Memory B cell (primary cell): ENCODE data around the gene CYP27A1.

Source experiments
- ATAC-seq: fragments of 150-1000 bp; cut with Tn5 transposase; 2 replicates; pipeline ENCODE4 v1.10.0; 2021; ENCODE audit warnings: low read depth, mild to moderate bottlenecking, moderate library complexity
- DNase-seq, 2 donors: peaks; one replicate each; pipeline ENCODE4 v3.0.0; 2022; ENCODE audit warnings: low spot score in 2 of 2
- H3K27ac Mint-ChIP-seq: one replicate; pipeline ENCODE4 v1.8.0; 2022; ENCODE audit warnings: mild to moderate bottlenecking, moderate library complexity, mixed read lengths
- H3K27me3 Mint-ChIP-seq: one replicate; pipeline ENCODE4 v1.8.0; 2022; ENCODE audit warnings: mixed read lengths
- H3K36me3 Mint-ChIP-seq: one replicate; pipeline ENCODE4 v1.8.0; 2022; ENCODE audit warnings: mild to moderate bottlenecking, mixed read lengths
- H3K4me1 Mint-ChIP-seq: one replicate; pipeline ENCODE4 v1.8.0; 2022; ENCODE audit warnings: mixed read lengths
- H3K4me3 Mint-ChIP-seq: one replicate; pipeline ENCODE4 v1.8.0; 2022; ENCODE audit warnings: mild to moderate bottlenecking, moderate library complexity, mixed read lengths
- H3K9me3 Mint-ChIP-seq: one replicate; pipeline ENCODE4 v1.8.0; 2022; ENCODE audit warnings: mixed read lengths

The CYP27A1 gene

DNA sequence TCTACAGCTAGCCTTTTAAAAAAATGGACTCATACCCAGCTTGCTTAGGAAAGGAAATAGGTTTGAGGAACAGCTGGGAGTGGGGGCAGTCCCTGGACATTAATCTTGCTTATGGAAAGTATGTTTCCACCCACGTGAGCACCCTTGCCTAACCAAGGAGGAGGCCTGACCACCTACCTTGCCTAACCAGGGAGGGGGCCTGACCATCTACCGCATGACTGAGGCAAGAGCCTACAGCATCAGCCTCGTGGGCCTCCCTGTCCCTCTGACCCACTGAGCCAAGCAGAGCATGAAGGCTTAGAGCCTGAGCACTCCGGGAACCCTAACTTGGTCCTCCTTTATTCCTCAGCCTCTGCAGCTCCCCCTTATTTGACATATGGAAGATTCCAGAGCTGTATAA lies 29.4 kb downstream of the CYP27A1 start:
- Mint-ChIP-seq H3K9me3 (no peaks in the 10 kb centered on the region), H3K27ac (no peak overlapping the region), H3K4me1 (no peaks in the 10 kb centered on the region), H3K27me3 (peaks cover 21% of the 10 kb centered on the region), H3K36me3 (no peaks in the 10 kb centered on the region), H3K4me3 (no peak overlapping the region)
- no peak for DNase-seq
- no peak for ATAC-seq

DNA sequence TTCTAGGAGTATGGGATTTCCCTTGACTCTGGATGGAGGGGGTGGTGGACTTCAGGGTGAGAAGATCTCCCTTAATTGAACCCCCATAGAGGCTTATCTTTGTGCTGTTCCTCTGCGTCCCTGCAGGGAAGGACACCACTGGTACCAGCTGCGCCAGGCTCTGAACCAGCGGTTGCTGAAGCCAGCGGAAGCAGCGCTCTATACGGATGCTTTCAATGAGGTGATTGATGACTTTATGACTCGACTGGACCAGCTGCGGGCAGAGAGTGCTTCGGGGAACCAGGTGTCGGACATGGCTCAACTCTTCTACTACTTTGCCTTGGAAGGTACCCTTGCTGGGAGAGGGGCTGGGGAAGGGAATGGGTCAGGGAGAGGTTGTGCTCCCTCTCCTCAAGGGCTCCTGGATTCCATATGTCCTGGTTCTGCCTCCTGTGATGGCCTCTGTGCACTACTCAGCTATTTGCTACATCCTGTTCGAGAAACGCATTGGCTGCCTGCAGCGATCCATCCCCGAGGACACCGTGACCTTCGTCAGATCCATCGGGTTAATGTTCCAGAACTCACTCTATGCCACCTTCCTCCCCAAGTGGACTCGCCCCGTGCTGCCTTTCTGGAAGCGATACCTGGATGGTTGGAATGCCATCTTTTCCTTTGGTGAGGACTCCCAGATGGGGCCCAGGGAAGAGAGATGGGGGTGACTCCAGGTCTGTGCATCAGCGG lies 30.3 kb downstream of the CYP27A1 start:
- Mint-ChIP-seq H3K27ac (no peak overlapping the region), H3K4me1 (no peaks in the 10 kb centered on the region), H3K4me3 (no peak overlapping the region), H3K9me3 (no peaks in the 10 kb centered on the region), H3K27me3 (peaks cover 24% of the 10 kb centered on the region), H3K36me3 (no peaks in the 10 kb centered on the region)
- DNase-seq (no peak), ATAC-seq (no peak)

DNA sequence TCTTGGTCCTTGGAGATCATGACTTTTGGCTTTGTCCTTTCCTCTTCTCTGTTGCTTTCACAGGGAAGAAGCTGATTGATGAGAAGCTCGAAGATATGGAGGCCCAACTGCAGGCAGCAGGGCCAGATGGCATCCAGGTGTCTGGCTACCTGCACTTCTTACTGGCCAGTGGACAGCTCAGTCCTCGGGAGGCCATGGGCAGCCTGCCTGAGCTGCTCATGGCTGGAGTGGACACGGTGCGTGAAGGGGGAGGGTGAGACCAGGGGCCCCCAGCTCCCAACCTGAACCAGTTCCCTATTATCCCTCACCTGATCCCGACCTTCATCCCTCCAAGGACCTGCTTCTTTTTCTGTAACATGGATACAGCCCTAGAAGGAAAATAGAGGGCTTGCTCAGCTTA lies 30.9 kb downstream of the CYP27A1 start:
- no peak overlapping the region for H3K4me3 Mint-ChIP-seq
- ATAC-seq (no peak), DNase-seq (no peak)
- no peaks in the 10 kb centered on the region for H3K36me3 Mint-ChIP-seq
- no peak overlapping the region for H3K27ac Mint-ChIP-seq
- peaks cover 26% of the 10 kb centered on the region for H3K27me3 Mint-ChIP-seq
- H3K9me3 Mint-ChIP-seq: no peaks in the 10 kb centered on the region
- no peaks in the 10 kb centered on the region for H3K4me1 Mint-ChIP-seq

- DNase-seq (no peak), ATAC-seq (no peak)
- no peak overlapping the region for H3K27ac Mint-ChIP-seq
- no peaks in the 10 kb centered on the region for H3K36me3 Mint-ChIP-seq
- H3K4me3 Mint-ChIP-seq: no peak overlapping the region
- H3K27me3 Mint-ChIP-seq: peaks cover 25% of the 10 kb centered on the region
- no peaks in the 10 kb centered on the region for H3K4me1 Mint-ChIP-seq
- H3K9me3 Mint-ChIP-seq: no peaks in the 10 kb centered on the region
These were observed 32.0 kb downstream of the CYP27A1 start for GRCh38 chr2:218813771-218814460.

- Mint-ChIP-seq H3K27me3 (peaks cover 18% of the 10 kb centered on the region), H3K36me3 (no peaks in the 10 kb centered on the region)
These were observed 32.7 kb downstream of the CYP27A1 start for GRCh38 chr2:218814540-218815243.

GRCh38 chr2:218815244-218815637 lies 33.3 kb downstream of the CYP27A1 start:
- no peaks in the 10 kb centered on the region for H3K4me1 Mint-ChIP-seq
- H3K27ac Mint-ChIP-seq: no peak overlapping the region
- no peak for ATAC-seq
- DNase-seq: no peak
- no peaks in the 10 kb centered on the region for H3K36me3 Mint-ChIP-seq
- H3K4me3 Mint-ChIP-seq: no peak overlapping the region
- peaks cover 17% of the 10 kb centered on the region for H3K27me3 Mint-ChIP-seq
- no peaks in the 10 kb centered on the region for H3K9me3 Mint-ChIP-seq

More at GRCh38 chr2:218814540-218815243, 32.7 kb downstream of the CYP27A1 start:
- Mint-ChIP-seq H3K27ac (no peak overlapping the region), H3K9me3 (no peaks in the 10 kb centered on the region), H3K4me3 (no peak overlapping the region), H3K4me1 (no peaks in the 10 kb centered on the region)
- no peak for DNase-seq
- no peak for ATAC-seq

DNA sequence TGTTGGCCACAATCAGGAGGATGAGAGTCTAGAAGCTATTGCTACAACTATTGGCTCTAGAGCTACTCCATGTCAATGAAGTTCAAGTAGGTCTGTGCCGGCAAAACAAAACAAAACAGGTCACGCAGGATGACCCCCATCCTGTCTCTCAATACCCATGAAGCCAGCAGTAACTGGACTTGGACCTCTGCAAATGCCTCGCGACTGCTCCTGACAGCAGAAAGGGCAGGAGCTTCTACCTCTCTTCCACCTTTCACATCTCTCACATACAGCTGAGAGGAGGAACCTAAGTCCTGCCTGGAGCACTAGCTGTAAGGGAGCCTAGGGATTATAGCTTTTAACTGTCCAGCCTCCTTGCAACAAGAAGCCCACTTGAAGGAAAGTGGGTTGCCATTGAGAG lies 33.7 kb downstream of the CYP27A1 start:
- ATAC-seq: no peak
- Mint-ChIP-seq H3K4me1 (no peaks in the 10 kb centered on the region), H3K4me3 (no peak overlapping the region), H3K27me3 (peaks cover 19% of the 10 kb centered on the region), H3K27ac (no peak overlapping the region), H3K36me3 (no peaks in the 10 kb centered on the region), H3K9me3 (no peaks in the 10 kb centered on the region)
- no peak for DNase-seq

DNA sequence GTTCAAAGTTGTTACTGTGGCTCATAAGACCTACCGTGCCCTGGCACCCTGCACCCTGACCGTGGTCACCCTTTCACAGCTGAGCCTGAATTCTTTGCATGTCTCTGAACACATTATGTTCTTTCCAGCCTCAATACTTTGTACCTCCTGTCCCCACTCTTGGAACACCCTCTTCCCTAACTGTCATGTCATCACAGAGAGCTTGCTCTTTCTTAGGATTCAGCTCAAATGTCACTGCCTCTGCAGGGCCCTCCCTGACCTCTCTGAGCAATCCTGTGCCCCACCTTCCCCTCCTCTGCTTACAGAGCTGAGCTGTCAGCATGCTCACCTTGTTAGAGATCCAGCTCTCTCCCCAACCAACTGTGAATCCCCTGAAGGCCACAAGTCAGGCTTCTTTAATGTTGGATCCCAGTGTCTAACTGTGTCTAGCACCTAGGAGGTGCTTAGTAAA lies 34.6 kb downstream of the CYP27A1 start:
- no peaks in the 10 kb centered on the region for H3K4me1 Mint-ChIP-seq
- H3K27me3 Mint-ChIP-seq: peaks cover 16% of the 10 kb centered on the region
- no peaks in the 10 kb centered on the region for H3K36me3 Mint-ChIP-seq
- H3K4me3 Mint-ChIP-seq: no peak overlapping the region
- ATAC-seq (no peak), DNase-seq (no peak)
- no peak overlapping the region for H3K27ac Mint-ChIP-seq
- no peaks in the 10 kb centered on the region for H3K9me3 Mint-ChIP-seq

DNA sequence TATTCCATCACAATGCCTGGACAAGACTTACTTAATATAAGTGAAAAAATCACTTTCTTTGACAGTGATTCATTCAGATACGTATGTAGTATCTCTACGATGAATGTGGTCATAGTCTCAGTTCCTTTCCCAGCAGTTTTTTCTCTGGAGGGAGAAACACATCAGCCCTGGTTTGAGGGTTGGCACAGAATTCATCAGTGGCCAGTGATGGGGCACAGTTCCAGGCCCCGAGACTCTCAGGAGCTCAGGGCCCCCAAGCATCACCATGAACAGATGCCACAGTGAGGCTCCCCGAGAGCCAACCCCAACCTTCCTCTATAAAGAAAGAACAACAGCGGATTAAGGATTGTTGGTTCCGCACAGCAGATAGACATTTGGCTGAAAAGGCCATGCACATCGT lies 37.1 kb downstream of the CYP27A1 start:
- Mint-ChIP-seq H3K4me3 (no peak overlapping the region), H3K27me3 (peaks cover 10% of the 10 kb centered on the region), H3K27ac (no peak overlapping the region), H3K4me1 (no peaks in the 10 kb centered on the region), H3K36me3 (no peaks in the 10 kb centered on the region), H3K9me3 (no peaks in the 10 kb centered on the region)
- DNase-seq: no peak
- ATAC-seq: no peak

- Mint-ChIP-seq H3K36me3 (no peaks in the 10 kb centered on the region), H3K4me1 (no peaks in the 10 kb centered on the region), H3K27me3 (peaks cover 9% of the 10 kb centered on the region), H3K9me3 (no peaks in the 10 kb centered on the region), H3K4me3 (no peak overlapping the region), H3K27ac (no peak overlapping the region)
- DNase-seq (no peak), ATAC-seq (no peak)
These were observed 38.9 kb downstream of the CYP27A1 start for GRCh38 chr2:218820746-218821369.

DNA sequence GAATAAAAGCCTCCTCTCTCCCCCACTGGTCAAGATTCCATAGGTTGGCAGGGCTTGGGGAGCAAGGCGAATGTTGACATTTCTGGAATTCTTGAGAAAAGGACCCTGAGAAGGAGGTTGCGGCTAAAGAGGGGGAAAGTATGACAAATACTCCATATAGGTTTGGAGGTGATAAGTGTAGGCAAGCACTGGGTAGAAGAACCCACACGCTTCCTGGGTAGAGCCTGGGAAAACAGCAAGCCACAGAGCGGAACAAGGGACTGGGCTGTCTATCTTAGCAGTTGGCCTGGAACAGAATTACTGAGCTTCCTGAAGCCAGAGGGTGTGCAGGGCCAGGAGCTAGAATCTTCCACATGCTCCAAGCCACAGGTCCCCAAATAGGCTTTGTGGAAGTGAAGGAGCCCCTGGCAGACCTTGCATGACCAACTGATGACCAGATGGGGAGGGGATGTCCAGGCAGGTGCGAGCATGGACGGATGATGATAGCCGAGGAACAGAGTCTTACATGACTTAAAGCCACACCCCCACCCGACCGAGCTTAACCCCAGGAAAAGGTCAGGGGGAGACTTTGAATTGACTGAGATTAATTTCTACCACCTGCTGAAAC lies 39.8 kb downstream of the CYP27A1 start:
- Mint-ChIP-seq H3K9me3 (no peaks in the 10 kb centered on the region), H3K4me1 (peaks cover 4% of the 10 kb centered on the region), H3K27me3 (peaks cover 8% of the 10 kb centered on the region), H3K36me3 (no peaks in the 10 kb centered on the region), H3K4me3 (no peak overlapping the region), H3K27ac (no peak overlapping the region)
- no peak for DNase-seq
- no peak for ATAC-seq

DNA sequence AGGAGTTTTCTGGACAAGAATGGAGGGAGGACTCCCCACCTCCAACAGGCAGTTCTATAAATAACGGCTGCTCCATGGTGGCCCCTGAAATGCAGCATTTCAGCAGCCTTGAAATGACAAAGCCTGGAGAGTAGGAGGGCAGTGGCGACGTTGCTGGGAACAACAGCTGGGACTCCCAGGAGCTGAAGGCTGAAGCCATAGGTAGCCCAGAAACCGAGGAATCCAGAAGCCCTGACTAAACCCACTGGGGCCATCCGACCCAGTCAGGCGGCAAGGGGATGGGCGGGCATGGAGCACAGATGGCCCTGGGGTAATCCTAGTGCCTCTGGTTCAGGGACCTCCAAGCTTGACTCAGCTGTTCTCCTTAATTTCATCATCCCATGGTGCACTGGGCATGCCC lies 40.7 kb downstream of the CYP27A1 start:
- H3K27me3 Mint-ChIP-seq: peaks cover 10% of the 10 kb centered on the region
- no peak overlapping the region for H3K4me3 Mint-ChIP-seq
- peaks cover 6% of the 10 kb centered on the region for H3K4me1 Mint-ChIP-seq
- no peak overlapping the region for H3K27ac Mint-ChIP-seq
- no peak for DNase-seq
- ATAC-seq: no peak
- H3K36me3 Mint-ChIP-seq: no peaks in the 10 kb centered on the region
- no peaks in the 10 kb centered on the region for H3K9me3 Mint-ChIP-seq

DNA sequence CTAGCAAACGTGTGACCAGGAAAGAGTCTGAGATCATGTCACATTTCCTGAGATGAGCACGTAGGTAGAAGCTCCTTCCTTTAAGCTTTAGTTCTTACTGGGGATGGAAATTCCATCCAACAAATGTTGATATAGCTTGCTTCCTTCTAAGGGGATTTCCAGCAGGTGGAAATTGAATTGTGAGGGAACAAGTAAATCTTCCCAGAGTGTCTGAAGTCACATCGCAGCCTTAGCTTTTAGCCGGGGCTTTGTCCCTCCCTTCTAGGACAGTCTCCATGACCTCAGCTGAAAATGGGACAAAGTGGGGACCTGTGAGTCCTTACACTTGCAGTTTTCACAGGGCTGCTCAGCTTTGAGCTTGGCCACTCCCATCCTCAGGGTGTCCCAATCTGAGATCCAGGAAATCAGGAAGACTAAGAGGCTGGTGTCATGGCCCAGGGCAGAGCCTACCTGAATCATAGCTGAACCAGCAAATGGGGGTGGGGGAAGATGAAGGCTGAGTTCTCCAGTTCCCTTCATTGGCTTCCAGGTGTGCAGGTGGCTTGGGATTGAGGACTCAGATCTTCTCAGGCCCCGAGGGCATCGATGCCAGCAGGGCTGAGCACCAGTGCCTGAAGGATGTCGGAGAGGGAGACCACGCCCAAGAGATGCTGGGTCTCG lies 41.4 kb downstream of the CYP27A1 start:
- ATAC-seq (no peak), DNase-seq (no peak)
- Mint-ChIP-seq H3K4me3 (no peak overlapping the region), H3K36me3 (no peaks in the 10 kb centered on the region), H3K27ac (no peak overlapping the region), H3K4me1 (peaks cover 6% of the 10 kb centered on the region), H3K27me3 (peaks cover 9% of the 10 kb centered on the region), H3K9me3 (no peaks in the 10 kb centered on the region)
